Medulla oblongata (tissue), 1 donor: ENCODE results near the gene IMP3.
A peak's percentile ranks its signal among the peaks of the same experiment; 100 is the strongest.
"Not testable (repeated sequence)": the region's sequence is repeated elsewhere in the genome, so short reads cannot be mapped to it uniquely, and the experiment has no call there.

Source experiments
- DNase-seq: peaks from one replicate; pipeline ENCODE4 v3.0.0-alpha.2; 2015; ENCODE audit errors: extremely low spot score

Gene IMP3

DNA sequence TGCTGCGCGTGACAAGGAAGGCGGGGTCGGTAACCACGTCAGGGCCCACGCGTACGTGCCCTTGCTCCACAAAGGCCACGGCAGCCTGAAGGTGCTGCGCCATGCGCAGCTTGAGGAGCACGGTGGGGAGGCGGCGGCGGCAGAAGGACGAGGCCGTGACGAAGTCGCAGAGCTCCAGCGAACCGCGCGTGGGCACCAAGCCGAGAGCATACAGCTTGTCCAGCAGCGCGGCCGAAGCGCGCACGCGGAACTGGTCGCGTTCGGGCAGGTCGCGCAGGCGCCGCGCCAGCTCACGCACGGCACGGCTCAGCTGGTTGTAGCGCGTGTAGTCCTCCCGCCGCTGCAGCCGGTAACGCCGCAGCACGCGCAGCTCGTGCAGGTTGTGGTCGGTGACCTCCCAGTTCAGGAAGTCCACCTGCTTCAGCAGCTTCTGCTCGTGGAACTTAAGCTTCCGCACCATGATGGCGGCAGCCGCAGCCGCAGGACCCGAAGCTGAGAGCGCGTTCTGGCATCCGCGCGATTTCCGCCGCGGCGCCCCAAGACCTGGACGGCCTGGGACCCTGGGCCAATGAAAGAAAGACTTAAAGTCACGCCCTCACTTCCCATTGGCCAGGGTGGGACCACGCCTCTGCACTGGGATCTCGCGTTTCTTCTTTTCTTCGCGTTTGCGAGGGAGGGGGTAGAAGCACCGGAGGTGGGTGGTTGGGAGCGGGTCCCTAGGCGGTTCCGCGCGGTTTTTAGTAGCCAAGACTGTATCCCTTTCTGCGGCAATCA is at the start of gene IMP3:
TSS of gene IMP3 (minus strand) at position 516 of the 774 bp plus-strand sequence. CDS start at position 460, 56 bp downstream.
- peak; percentile 99 for DNase-seq

DNA sequence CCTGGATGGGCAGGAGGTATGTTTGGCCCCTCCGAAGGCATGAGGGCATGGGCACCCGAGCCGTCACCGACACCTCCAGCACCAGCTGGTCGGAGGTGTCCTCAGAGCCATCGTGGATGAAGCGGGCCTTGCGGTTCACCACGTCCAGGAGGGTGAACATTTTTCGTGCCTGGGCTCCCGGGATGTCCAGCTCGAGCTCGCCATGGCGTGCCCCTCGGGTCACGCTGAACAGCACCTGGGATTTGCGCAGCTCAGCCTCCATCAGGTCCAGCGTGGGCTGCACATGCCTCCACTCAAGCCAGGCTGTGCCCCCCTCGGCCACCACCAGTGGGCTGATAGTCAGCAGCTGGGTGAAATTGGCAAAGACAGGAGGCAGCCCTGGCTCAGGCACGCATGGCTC is 49.4 kb upstream of the IMP3 start:
- not testable (repeated sequence) for DNase-seq

- no peak for DNase-seq
Measured at GRCh38 chr15:75688831-75689230, 48.8 kb upstream of the IMP3 start.

DNA sequence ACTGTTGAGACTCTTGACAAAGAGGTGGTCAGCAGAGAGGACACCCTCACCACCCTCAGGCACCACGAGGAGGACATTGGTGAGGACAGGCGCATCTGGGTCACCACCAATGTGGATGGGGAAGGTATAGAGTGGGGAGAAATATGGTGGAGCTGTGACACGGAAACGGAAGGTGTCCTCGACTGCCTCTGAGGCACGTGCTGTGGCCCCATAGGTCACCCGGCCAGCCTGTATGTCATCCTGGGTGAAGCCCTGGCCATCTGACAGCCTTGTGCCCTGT is 48.2 kb upstream of the IMP3 start:
- no peak for DNase-seq

GRCh38 chr15:75687486-75688277 is 47.7 kb upstream of the IMP3 start:
- DNase-seq = no peak

DNA sequence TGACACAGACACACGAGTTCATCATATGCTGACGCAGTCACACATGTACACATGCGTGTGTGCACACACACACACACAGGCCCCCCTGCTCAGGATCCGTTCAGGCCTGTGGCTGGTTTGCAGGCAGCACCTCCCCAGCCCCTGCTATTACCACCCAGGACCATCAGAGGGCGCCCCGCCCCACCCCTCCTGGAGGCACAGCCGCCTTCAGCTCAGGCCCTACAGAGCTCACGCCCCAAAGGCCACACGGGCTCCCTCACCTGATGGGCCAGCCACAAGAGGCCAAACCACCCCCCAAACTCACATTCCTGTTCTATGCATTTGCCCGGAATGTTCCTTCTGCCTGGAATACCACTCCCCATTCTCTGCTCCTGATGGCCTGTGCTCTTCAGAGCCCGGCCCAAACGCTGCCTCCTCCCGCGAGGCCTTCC is 46.2 kb upstream of the IMP3 start:
- DNase-seq = peak; percentile 50

DNA sequence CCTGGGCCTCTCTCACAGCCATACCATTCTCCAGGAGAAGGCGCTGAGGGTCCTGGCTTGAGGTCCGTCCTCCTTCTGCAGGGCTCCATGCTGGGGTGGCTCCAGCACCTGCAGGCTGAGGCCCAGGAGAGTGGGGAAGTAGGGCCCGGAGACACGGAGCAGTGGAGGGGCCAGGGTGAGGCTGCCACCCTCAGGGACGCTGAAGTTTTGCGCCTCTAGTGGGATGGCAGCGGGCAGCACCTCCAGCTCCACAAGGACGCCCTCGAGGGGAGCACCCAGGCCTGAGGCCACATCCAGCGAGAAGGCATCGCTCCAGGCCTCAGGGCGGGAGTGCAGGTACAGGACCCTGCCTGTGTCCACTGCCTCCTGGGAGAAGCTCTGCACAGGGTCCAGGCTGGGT is 45.2 kb upstream of the IMP3 start:
- DNase-seq = no peak

DNA sequence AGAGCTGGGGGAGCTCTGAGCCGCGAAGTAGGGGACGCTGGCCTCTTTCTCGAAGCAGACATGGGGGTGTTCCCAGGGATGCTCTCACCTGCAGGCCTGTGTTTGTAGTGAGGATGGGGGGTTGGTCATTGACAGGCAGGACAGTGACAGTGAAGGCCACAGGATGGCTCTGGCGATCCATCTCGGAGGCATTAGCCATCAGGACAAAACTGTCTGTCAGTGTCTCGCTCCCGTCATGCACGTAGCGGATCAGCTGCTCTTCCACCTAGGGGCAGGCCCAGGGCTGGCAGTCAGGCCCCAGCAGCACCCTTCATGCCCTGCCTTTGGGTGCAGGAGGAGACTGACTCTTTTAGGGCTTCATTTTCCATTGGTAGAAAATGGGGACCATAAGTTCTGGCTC is 44.6 kb upstream of the IMP3 start:
- no peak for DNase-seq

- peak; percentile 60 for DNase-seq
Measured at GRCh38 chr15:75683646-75684312, 43.8 kb upstream of the IMP3 start.

DNA sequence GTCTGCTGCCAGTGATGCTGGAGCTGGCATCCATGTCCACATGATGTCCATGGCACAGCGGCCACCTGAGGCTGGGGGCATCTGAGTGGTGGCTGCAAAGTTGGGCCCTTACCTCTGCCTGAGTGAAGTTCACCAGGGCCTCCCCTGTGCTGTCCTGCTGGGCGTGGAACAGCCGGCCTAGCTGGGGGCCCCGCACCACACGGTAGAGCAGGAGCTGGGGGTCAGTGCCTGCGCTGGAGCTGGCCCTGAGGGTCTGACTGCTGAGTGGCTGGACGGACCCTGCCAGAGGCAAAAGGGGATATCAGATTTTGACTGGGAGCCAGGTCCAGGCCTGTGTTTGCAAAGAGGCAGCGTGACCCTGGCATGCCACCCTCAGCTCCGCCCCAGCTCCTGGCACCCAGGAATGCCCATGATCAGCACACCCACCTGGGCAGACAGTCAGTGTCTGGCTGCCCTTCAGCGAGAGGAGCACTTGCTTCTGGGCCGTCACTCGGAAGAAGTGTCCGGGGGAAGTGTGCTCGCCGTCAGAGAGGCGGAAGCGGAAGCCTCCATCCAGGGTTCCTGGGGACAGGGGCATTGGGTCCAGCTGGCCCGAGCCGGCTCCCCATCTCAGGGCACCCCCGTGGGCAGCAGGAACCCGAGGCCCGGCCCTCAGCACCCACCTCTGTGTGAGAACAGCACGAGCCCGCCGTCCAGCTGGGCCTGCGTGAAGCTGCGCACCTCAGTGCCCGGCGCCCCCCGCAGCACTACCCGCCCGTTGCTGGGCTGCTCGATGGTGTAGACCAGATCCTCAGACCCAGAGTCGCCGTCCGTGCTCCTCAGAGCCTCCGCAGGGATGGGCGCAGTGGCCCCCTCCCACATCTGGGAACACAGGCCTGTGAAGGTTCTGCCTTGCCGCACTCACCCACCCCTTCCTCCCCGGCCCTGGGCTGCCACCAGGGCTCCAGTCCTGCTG is 42.4 kb upstream of the IMP3 start:
- DNase-seq = no peak

GRCh38 chr15:75680007-75680789 is 40.2 kb upstream of the IMP3 start:
- no peak for DNase-seq

DNA sequence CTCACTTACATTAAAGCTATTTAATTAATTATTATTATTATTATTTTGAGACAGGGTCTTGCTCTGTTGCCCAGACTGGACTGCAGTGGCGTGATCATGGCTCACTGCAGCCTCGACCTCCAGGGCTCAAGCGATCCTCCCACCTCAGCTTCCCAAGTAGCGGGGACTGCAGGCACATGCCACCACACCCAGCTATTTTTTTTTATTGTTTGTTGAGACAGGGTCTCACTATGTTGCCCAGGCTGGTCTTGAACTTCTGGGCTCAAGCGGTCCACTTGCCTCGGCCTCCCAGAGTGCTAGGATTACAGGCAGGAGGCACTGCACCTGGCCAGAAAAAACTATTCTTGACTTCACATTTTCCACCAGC is 38.3 kb upstream of the IMP3 start:
- DNase-seq = not testable (repeated sequence)

- DNase-seq = no peak
Measured at GRCh38 chr15:75677465-75678323, 37.7 kb upstream of the IMP3 start.

DNA sequence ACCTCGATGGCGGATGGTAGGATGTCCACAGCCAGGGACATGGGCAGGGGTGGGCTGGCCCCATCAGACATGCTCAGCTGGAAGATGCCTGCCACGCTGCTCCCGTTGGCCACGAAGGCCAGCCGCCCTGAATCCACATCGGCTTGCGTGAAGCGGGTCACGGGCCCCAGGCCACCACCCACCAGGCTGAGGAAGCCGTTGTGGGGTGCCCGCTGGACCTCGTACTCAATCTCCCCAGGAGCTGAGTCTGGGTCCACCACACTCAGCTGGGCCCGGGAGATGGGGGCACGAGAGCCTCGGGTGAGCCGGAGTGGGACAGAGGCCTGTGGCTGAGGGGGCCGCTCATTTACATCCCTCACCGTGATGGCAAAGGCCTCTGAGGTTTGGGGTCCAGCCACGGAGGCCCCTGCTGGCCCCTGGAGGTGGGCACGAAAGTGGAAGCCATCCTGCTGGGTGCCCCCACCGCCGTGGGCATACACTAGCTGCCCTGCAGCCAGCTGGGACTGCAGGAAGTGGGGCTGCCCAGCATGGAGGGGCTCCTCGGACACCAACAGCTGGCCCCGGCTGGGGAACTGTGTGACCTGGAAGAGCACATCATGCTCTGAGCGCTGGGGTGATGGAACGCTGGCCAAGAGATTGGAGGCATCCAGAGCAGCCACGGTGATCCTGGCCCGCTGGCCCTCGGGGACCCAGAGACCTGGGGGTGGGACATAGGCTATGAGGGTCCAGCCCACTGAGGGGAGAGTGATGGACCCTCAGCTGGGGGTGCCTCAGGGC is 36.9 kb upstream of the IMP3 start:
- no peak for DNase-seq

- DNase-seq = peak; percentile 21
Measured at GRCh38 chr15:75675579-75676404, 35.8 kb upstream of the IMP3 start.

DNA sequence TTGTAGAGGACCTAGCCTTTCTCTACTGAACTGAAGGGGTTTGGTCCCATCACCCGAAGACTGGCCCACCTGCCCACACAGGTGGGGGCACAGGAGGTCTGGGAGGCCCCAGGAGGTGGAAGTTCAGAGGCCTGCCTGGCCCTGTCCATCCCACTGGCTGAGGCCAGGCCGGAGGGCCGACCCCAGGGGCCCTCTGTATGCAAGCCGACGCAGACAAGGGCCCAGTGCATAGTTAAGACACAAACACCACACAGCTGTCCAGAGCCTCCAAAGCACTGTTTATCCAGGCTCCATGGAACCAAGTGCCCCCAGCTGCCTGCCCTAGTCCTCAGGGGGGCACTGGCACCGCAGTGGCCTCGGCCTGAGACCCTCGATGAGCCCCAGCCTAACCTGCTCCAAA is 34.3 kb upstream of the IMP3 start:
- DNase-seq = no peak

DNA sequence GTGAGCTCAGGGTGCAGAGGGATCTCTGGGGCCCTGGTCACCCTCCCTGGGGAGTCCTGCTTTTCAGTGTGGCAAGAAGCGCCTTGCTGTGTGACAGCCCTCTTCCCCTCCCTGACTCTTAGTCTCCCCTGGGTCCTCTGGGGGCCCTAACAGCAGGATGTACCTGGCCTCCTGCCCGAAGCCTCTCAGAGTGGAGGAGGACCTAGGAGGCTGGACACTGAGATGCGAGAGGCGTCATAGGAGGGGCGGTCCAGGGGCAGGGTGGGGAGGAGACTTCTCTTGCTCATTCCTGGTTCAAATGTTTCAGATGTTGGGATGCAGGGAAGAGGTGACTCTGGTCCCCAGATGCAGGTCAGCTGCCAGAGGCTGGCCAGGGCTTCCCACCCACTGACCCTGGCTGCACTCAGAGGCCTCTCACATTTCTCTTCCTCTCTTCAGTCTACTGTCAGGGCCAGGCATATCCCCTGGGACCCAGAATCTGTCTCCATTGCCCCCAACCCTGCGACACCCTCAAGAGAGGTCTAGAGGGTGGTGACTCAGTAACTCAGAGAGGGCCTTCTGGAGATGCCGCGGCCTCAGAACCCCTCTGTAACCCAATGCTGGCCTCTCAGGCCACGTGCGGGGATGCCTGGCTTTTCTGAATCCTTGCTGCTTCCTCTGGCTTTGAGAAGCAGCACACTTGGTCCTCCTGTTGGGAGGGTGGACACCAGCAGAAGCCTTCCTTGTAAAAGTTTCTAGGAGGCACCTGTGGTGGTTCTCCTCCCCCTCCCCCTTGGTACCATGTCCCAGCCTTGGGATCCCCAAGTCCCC is 33.6 kb upstream of the IMP3 start:
- DNase-seq = no peak
